Activated naive CD8-positive, alpha-beta T cell treated with anti-CD3 and anti-CD28 coated beads, Interleukin-2, amount 10 ng/mL, durations not matched to agents 7 days and 5 days (primary cell): ENCODE data around the gene C11orf98. TPM values are rescaled to one million over a fixed set of nuclear protein-coding genes. Genes with fewer than 3 reads are reported as not detected.
"Not testable (repeated sequence)": the region's sequence is repeated elsewhere in the genome, so short reads cannot be mapped to it uniquely, and the experiment has no call there.

Experiments used
- ATAC-seq: fragments of 150-1000 bp; cut with Tn5 transposase; one replicate; pipeline ENCODE4 v1.10.0; 2021; ENCODE audit warnings: low read depth, moderate library complexity
- POLR2A ChIA-PET: fragments of 350-600 bp; sonication (Branson Sonifier 250); formaldehyde crosslinking; loops from one replicate; lab custom pipeline; 2021; ENCODE audit warnings: antibody characterized with exemption; lab: Charles Lee
- DNase-seq: peaks from one replicate; pipeline ENCODE4 v3.0.0; 2021
- H3K27ac Mint-ChIP-seq: one replicate; pipeline ENCODE4 v1.8.0; 2022; ENCODE audit warnings: mild to moderate bottlenecking, mixed read lengths
- H3K27me3 Mint-ChIP-seq: one replicate; pipeline ENCODE4 v1.8.0; 2022; ENCODE audit warnings: mild to moderate bottlenecking, moderate library complexity, mixed read lengths
- H3K36me3 Mint-ChIP-seq: one replicate; pipeline ENCODE4 v1.8.0; 2021; ENCODE audit warnings: mild to moderate bottlenecking, mixed read lengths
- H3K4me1 Mint-ChIP-seq: one replicate; pipeline ENCODE4 v1.8.0; 2021; ENCODE audit warnings: mixed read lengths
- H3K4me3 Mint-ChIP-seq: one replicate; pipeline ENCODE4 v1.8.0; 2022; ENCODE audit warnings: mild to moderate bottlenecking, moderate library complexity, mixed read lengths
- H3K9me3 Mint-ChIP-seq: one replicate; pipeline ENCODE4 v1.8.0; 2021; ENCODE audit warnings: mixed read lengths
- total RNA-seq, 2 experiments: library from RNA; stranded (reverse); gene quantifications; one replicate each; pipeline ENCODE4 v1.2.3, GENCODE V29; 2021

Gene C11orf98
- total RNA-seq, 2 experiments from 2014 or later, result 99.9 to 104 TPM

- ATAC-seq, result no peak
- POLR2A ChIA-PET, result interaction anchor here (0.7 to 2.4 kb wide), 5 partner anchors 11 to 37 kb away, joined by 3 to 10 read pairs (median 4); partner anchors contain the start of genes C11orf98 and CSKMT
Observed at GRCh38 chr11:62678433-62678769, 13.4 kb upstream of the C11orf98 start.

GRCh38 chr11:62677714-62678113 is 12.7 kb upstream of the C11orf98 start:
- peak overlapping the region; percentile 85 for H3K4me3 Mint-ChIP-seq
- DNase-seq (no peak), ATAC-seq (no peak)
- H3K36me3 Mint-ChIP-seq, result peaks cover 13% of the 10 kb centered on the region
- no peaks in the 10 kb centered on the region for H3K27me3 Mint-ChIP-seq
- no peaks in the 10 kb centered on the region for H3K9me3 Mint-ChIP-seq
- peaks cover 26% of the 10 kb centered on the region for H3K4me1 Mint-ChIP-seq
- H3K27ac Mint-ChIP-seq, result peak overlapping the region; percentile 88
- POLR2A ChIA-PET, result interaction anchor here (1.8 to 2.7 kb wide), 2 partner anchors 13 to 86 kb away, joined by 10 to 15 read pairs; partner anchors contain the start of genes C11orf98, CSKMT and TUT1

More at GRCh38 chr11:62678433-62678769, 13.4 kb upstream of the C11orf98 start:
- Mint-ChIP-seq H3K4me1 (peaks cover 23% of the 10 kb centered on the region), H3K36me3 (peaks cover 13% of the 10 kb centered on the region), H3K4me3 (peak overlapping the region; percentile 85), H3K27ac (peak overlapping the region; percentile 88), H3K27me3 (no peaks in the 10 kb centered on the region), H3K9me3 (no peaks in the 10 kb centered on the region)
- DNase-seq, result no peak

GRCh38 chr11:62677156-62677555 is 12.1 kb upstream of the C11orf98 start:
- Mint-ChIP-seq H3K4me1 (peaks cover 30% of the 10 kb centered on the region), H3K4me3 (peak overlapping the region; percentile 40), H3K9me3 (no peaks in the 10 kb centered on the region), H3K36me3 (peaks cover 13% of the 10 kb centered on the region), H3K27ac (peak overlapping the region; percentile 17), H3K27me3 (no peaks in the 10 kb centered on the region)
- no peak for ATAC-seq
- POLR2A ChIA-PET, result interaction anchor here (0.9 to 2.7 kb wide), 3 partner anchors 10 to 86 kb away, joined by 3 to 15 read pairs (median 10); partner anchors contain the start of genes C11orf98, CSKMT and TUT1
- DNase-seq, result no peak

- Mint-ChIP-seq H3K4me1 (peaks cover 32% of the 10 kb centered on the region), H3K27me3 (no peaks in the 10 kb centered on the region), H3K4me3 (no peak overlapping the region), H3K36me3 (peaks cover 13% of the 10 kb centered on the region), H3K27ac (peak overlapping the region; percentile 22), H3K9me3 (no peaks in the 10 kb centered on the region)
- no peak for ATAC-seq
- POLR2A ChIA-PET, result interaction anchor here (0.9 to 2.7 kb wide), 4 partner anchors 10 to 85 kb away, joined by 3 to 15 read pairs (median 7); partner anchors contain the start of genes C11orf98, CSKMT, INTS5 and TUT1
- no peak for DNase-seq
Observed at GRCh38 chr11:62676698-62677097, 11.7 kb upstream of the C11orf98 start.

- POLR2A ChIA-PET, result interaction anchor here (0.6 to 3.6 kb wide), 8 partner anchors 8 to 84 kb away, joined by 3 to 25 read pairs (median 4); partner anchors contain the start of genes C11orf98, CSKMT, HNRNPUL2 and INTS5
- not testable (repeated sequence) for H3K4me3 Mint-ChIP-seq, ATAC-seq
Observed at GRCh38 chr11:62675415-62675814, 10.4 kb upstream of the C11orf98 start.

GRCh38 chr11:62673196-62673525 is 8.2 kb upstream of the C11orf98 start:
- DNase-seq (no peak), ATAC-seq (no peak)
- Mint-ChIP-seq H3K36me3 (peaks cover 16% of the 10 kb centered on the region), H3K27me3 (no peaks in the 10 kb centered on the region), H3K4me3 (no peak overlapping the region), H3K9me3 (no peaks in the 10 kb centered on the region), H3K4me1 (peaks cover 37% of the 10 kb centered on the region), H3K27ac (peak overlapping the region; percentile 91)
- POLR2A ChIA-PET, result interaction anchor here (0.9 to 3.9 kb wide), 13 partner anchors 8 to 168 kb away, joined by 3 to 73 read pairs (median 17); partner anchors contain the start of genes C11orf98, CSKMT, EEF1G and GANAB

More at GRCh38 chr11:62675415-62675814, 10.4 kb upstream of the C11orf98 start:
- DNase-seq, H3K9me3 Mint-ChIP-seq, H3K27ac Mint-ChIP-seq, H3K27me3 Mint-ChIP-seq: not testable (repeated sequence)
- Mint-ChIP-seq H3K4me1 (peaks cover 31% of the 10 kb centered on the region), H3K36me3 (peaks cover 13% of the 10 kb centered on the region)

- Mint-ChIP-seq H3K9me3 (no peaks in the 10 kb centered on the region), H3K36me3 (peaks cover 8% of the 10 kb centered on the region), H3K4me1 (peaks cover 35% of the 10 kb centered on the region), H3K27ac (peak within 1 kb of the TSS; percentile 91), H3K27me3 (no peaks in the 10 kb centered on the region), H3K4me3 (peak within 1 kb of the TSS; percentile 94)
- POLR2A ChIA-PET, result interaction anchor here (0.6 to 4.4 kb wide), 43 partner anchors 9 to 247 kb away, joined by 3 to 73 read pairs (median 6); partner anchors contain the start of genes B3GAT3, BSCL2, EEF1G and EML3
- peak; percentile 87 for ATAC-seq
- peak; percentile 84 for DNase-seq
Observed at GRCh38 chr11:62671608-62672389, 6.8 kb upstream of the C11orf98 start, which contains the start of the genes LBHD1 and UQCC3. Gene LBHD1 (minus strand): TSS chr11:62672267. CDS start chr11:62670031, 2,236 bp downstream. Gene UQCC3 (plus strand): TSS chr11:62671673. CDS start chr11:62671746, 73 bp downstream.

GRCh38 chr11:62671236-62671607 is 6.2 kb upstream of the C11orf98 start:
- POLR2A ChIA-PET, result interaction anchor here (0.6 to 4.4 kb wide), 33 partner anchors 8 to 247 kb away, joined by 3 to 73 read pairs (median 8); partner anchors contain the start of genes B3GAT3, BSCL2, EML3 and GANAB
- DNase-seq, result no peak
- Mint-ChIP-seq H3K27me3 (no peaks in the 10 kb centered on the region), H3K4me3 (peak overlapping the region; percentile 94), H3K9me3 (no peaks in the 10 kb centered on the region), H3K27ac (peak overlapping the region; percentile 91), H3K4me1 (peaks cover 41% of the 10 kb centered on the region), H3K36me3 (peaks cover 11% of the 10 kb centered on the region)
- ATAC-seq, result peak; percentile 21

- DNase-seq, result no peak
- Mint-ChIP-seq H3K4me1 (peaks cover 37% of the 10 kb centered on the region), H3K27me3 (no peaks in the 10 kb centered on the region), H3K36me3 (peaks cover 13% of the 10 kb centered on the region), H3K9me3 (no peaks in the 10 kb centered on the region), H3K4me3 (peak overlapping the region; percentile 94), H3K27ac (peak overlapping the region; percentile 91)
- POLR2A ChIA-PET, result interaction anchor here (0.7 to 4.4 kb wide), 10 partner anchors 15 to 1276 kb away, joined by 3 to 73 read pairs (median 9); partner anchors contain the start of genes EML3, GANAB, INTS5 and MTA2
- no peak for ATAC-seq
Observed at GRCh38 chr11:62669420-62670161, 4.6 kb upstream of the C11orf98 start.

- POLR2A ChIA-PET, result interaction anchor here (0.5 to 7.0 kb wide), 14 partner anchors 8 to 243 kb away, joined by 3 to 187 read pairs (median 4); partner anchors contain the start of genes B3GAT3, EML3, GANAB and INTS5
- H3K4me3 Mint-ChIP-seq, result peak overlapping the region; percentile 49
- no peaks in the 10 kb centered on the region for H3K27me3 Mint-ChIP-seq
- no peak overlapping the region for H3K27ac Mint-ChIP-seq
- DNase-seq (no peak), ATAC-seq (no peak)
- peaks cover 39% of the 10 kb centered on the region for H3K4me1 Mint-ChIP-seq
- H3K9me3 Mint-ChIP-seq, result no peaks in the 10 kb centered on the region
- peaks cover 18% of the 10 kb centered on the region for H3K36me3 Mint-ChIP-seq
Observed at GRCh38 chr11:62667460-62667859, 2.5 kb upstream of the C11orf98 start.

- no peaks in the 10 kb centered on the region for H3K27me3 Mint-ChIP-seq
- no peaks in the 10 kb centered on the region for H3K9me3 Mint-ChIP-seq
- POLR2A ChIA-PET, result interaction anchor here (0.8 to 7.0 kb wide), 27 partner anchors 11 to 242 kb away, joined by 3 to 187 read pairs (median 14); partner anchors contain the start of genes B3GAT3, BSCL2, EEF1G and EML3
- peaks cover 20% of the 10 kb centered on the region for H3K36me3 Mint-ChIP-seq
- ATAC-seq (no peak), DNase-seq (no peak)
- H3K4me3 Mint-ChIP-seq, result peak overlapping the region; percentile 97
- H3K4me1 Mint-ChIP-seq, result peaks cover 37% of the 10 kb centered on the region
- peak overlapping the region; percentile 94 for H3K27ac Mint-ChIP-seq
Observed at GRCh38 chr11:62666259-62666926, 1.4 kb upstream of the C11orf98 start.
